ENCODE data around the gene PDP2. TPM values are rescaled to one million over a fixed set of nuclear protein-coding genes. Genes with fewer than 3 reads are reported as not detected.

PDP2 gene
- total and polyA plus RNA-seq, 11 donors, result 1.1 to 7.5 (median 3.5) TPM

DNA sequence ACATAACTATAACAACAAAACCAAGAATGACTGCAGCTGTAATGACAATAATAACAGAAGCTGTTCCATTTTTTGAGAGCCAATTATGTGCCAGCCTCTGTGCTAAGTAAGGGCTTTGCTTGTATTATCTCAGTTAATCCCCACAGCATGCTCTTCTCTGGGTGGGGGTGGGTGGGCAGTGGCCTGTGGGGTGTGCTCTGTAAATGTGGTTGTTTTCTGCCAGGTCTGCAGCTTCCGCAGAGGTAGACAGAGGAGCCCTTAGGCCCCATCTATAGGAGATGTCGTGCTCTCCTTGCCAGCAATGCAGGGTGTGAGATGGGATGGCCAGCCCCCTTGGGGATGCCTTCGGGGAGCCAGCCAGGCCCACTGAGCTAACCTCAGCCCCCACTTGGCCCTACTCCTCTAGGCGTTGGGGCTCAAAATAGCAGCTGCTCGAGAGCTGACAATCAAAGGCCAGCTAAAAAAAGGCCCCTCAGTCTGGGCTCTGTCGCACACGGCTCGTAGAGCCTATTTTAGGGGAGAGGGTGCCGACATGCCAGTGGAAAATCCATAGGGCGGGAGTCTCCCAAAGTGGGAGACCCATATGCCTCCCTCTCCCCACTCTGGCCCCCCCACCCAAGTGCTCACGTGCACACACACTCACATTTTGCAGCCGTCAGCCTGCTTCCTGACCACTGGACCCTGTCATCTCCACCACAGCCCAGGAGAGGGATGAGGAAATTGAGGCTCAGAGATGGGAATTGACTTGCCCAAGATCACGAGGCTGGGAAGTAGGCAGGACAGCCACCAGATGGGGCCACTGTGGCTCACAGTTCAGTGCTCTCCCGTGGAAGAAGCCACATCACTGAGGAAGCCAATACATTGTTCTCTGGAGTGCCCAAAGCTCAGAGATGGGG lies 22.6 kb downstream of the PDP2 start:
- DNase-seq (peak in 4 of 5 donors; percentile 76 to 90 (median 82)), ATAC-seq (peak; percentile 40 to 60 (median 54))
- intact Hi-C loops (cut with DNase I), result loop anchor here in 6 of 10 donors (1.0 to 2.0 kb wide), 4 partner anchors 20 to 23 kb away; partner anchors contain the start of gene RRAD (in 4 of the 6)
- Histone ChIP-seq H3K9me3 (no peaks in the 10 kb centered on the region), H3K27ac (peak overlapping the region; percentile 72 to 100 (median 96)), H3K4me3 (peak overlapping the region in 4 of 12 donors; percentile 7 to 49 (median 19)), H3K27me3 (no peaks in the 10 kb centered on the region), H3K36me3 (no peaks in the 10 kb centered on the region), H3K4me1 (peaks cover 0 to 97% (median 59%) of the 10 kb centered on the region in 12 donors)
- 31 to 38% (median 33%) methylated on average over 6 to 14 of the region's 14 CpGs for WGBS, 4 donors
- TF ChIP-seq, protein P1, sequence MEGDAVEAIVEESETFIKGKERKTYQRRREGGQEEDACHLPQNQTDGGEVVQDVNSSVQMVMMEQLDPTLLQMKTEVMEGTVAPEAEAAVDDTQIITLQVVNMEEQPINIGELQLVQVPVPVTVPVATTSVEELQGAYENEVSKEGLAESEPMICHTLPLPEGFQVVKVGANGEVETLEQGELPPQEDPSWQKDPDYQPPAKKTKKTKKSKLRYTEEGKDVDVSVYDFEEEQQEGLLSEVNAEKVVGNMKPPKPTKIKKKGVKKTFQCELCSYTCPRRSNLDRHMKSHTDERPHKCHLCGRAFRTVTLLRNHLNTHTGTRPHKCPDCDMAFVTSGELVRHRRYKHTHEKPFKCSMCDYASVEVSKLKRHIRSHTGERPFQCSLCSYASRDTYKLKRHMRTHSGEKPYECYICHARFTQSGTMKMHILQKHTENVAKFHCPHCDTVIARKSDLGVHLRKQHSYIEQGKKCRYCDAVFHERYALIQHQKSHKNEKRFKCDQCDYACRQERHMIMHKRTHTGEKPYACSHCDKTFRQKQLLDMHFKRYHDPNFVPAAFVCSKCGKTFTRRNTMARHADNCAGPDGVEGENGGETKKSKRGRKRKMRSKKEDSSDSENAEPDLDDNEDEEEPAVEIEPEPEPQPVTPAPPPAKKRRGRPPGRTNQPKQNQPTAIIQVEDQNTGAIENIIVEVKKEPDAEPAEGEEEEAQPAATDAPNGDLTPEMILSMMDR (IDR thresholded peaks at IDR 0.05), result peak in 4 of 12 donors; percentile 4 to 34 (median 20)
- TF ChIP-seq POLR2A (IDR thresholded peaks at IDR 0.05), result peak in 1 of 2 donors; percentile 54

DNA sequence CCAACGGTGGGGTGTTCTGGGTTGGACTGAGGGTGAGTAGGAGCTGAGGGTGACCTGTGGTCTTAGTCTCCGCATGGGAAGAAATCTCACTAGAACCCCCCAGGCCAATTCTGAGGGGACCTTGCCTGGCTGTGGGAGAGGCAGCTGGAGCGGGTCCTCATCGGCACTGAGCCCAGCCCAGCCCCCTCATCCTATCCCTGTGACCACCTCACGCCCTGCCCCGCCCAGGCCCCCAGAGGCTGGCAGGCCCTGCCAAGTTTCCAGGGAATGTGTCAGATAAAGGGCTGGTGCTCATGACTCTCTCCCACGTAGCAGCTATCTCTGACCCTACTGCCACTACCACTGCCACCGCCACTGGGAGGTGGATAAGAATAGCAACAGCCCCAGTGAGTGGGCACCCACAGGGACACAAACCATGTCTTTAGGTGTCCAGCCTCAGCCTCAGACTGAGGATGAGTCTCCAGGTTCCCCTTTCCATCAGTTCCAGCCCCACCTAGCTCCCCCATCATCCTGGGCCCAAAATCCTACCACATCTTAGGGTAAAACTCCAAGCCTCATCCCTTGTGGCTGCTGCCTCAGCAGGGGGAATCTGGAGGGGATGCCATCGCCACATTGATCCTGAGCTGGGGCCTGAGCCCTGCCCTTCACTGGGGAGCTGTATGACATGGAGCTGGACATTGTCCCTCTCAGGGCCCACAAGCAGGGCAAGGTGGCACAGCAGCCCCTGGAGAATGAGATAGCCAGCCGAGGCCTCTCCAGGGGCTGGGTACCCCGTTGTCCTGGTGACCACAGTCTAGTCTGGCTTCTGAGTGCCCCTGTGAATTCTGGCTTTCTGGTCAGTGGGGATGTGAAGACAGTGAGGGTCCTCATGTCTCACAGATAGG lies 23.5 kb downstream of the PDP2 start:
- H3K9me3 ChIP-seq, result no peaks in the 10 kb centered on the region
- WGBS, 4 donors, result 44 to 52% (median 47%) methylated on average over 6 to 11 of the region's 11 CpGs
- TF ChIP-seq, protein P1 (IDR thresholded peaks at IDR 0.05), result no peak
- TF ChIP-seq POLR2A (IDR thresholded peaks at IDR 0.05), result peak in 1 of 2 donors; percentile 83
- H3K4me1 ChIP-seq, result peaks cover 0 to 91% (median 57%) of the 10 kb centered on the region in 12 donors
- H3K4me3 ChIP-seq, result peak overlapping the region in 11 of 12 donors; percentile 12 to 58 (median 46)
- H3K27ac ChIP-seq, result peak overlapping the region; percentile 77 to 100 (median 96)
- H3K36me3 ChIP-seq, result no peaks in the 10 kb centered on the region
- intact Hi-C loops (cut with DNase I), result loop anchor here in 6 of 10 donors (1.0 to 2.0 kb wide), 4 partner anchors 20 to 23 kb away; partner anchors contain the start of gene RRAD (in 4 of the 6)
- ATAC-seq (peak; percentile 68 to 77 (median 74)), DNase-seq (peak; percentile 83 to 93 (median 84))
- no peaks in the 10 kb centered on the region for H3K27me3 ChIP-seq

DNA sequence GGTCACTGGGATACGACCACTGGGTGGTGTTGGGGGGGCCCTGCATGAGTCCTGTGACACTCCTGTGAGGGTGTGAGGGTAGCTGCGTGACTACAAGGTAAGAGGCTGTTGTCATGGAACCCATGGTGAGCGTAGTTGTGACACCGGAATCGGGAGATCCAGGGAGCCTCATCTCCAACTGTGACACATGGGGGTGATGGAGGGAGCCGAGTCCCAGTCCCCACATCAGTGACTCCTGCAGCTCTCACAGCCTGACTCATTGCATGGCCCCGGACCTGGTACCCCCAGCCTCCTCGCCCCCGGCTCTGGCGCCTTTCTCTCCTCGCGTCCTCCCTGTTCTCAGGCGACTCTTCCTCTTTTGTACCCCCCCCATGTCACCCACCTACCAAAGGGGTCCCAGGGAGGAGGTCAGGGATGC lies 24.1 kb downstream of the PDP2 start:
- intact Hi-C loops (cut with DNase I), result no loop called here
- ATAC-seq (no peak), DNase-seq (no peak)
- Histone ChIP-seq H3K27me3 (no peaks in the 10 kb centered on the region), H3K4me3 (peak overlapping the region; percentile 17 to 58 (median 46)), H3K27ac (peak overlapping the region; percentile 77 to 100 (median 96)), H3K9me3 (no peaks in the 10 kb centered on the region), H3K36me3 (no peaks in the 10 kb centered on the region), H3K4me1 (peaks cover 0 to 85% (median 52%) of the 10 kb centered on the region in 12 donors)
- TF ChIP-seq, protein P1 (IDR thresholded peaks at IDR 0.05), result no peak
- no peak for TF ChIP-seq POLR2A (IDR thresholded peaks at IDR 0.05)
- WGBS, 4 donors, result 50 to 66% (median 59%) methylated on average over 12 to 13 of the region's 13 CpGs
